ENCODE measurements around the gene ADAMTS17. TPM values are rescaled to one million over a fixed set of nuclear protein-coding genes. Genes with fewer than 3 reads are reported as not detected.

ADAMTS17 gene
- total RNA-seq, 1 donor from 2014 or later: 2.3 TPM

GRCh38 chr15:100187677-100188076, 154.1 kb downstream of the ADAMTS17 start:
- no peak for DNase-seq (ENCODE audit: low read depth)
- Histone ChIP-seq H3K27me3 (ENCODE audit: control insufficient read depth, insufficient read depth, low read length) (no peaks in the 10 kb centered on the region), H3K36me3 (ENCODE audit: control insufficient read depth, insufficient read depth, low read length) (no peaks in the 10 kb centered on the region), H3K4me3 (ENCODE audit: low read depth, low read length) (no peak overlapping the region)
- TF ChIP-seq CTCF (IDR thresholded peaks at IDR 0.05; ENCODE audit: insufficient read depth, low read length, poor library complexity, severe bottlenecking): no peak

DNA sequence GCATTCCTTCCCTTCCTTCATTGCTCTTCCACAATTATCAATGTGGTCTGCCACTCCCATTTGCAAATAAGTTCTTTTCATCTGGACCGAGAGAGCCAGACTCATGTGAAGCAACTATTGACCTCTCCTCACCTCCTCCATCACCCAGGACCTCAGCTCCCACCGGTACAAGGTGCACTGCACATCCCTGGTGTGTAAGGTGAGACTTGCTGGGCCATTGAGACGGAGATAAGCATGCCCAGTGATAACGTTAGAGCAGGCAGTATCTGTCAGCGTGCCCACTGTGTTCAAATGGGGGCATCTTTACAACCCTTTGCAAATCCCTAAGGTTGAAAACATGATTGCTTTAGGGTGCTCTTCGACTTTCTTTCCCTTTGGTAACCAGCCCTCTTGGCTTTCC, 154.8 kb downstream of the ADAMTS17 start:
- Histone ChIP-seq H3K36me3 (ENCODE audit: control insufficient read depth, insufficient read depth, low read length) (no peaks in the 10 kb centered on the region), H3K4me3 (ENCODE audit: low read depth, low read length) (no peak overlapping the region), H3K27me3 (ENCODE audit: control insufficient read depth, insufficient read depth, low read length) (no peaks in the 10 kb centered on the region)
- TF ChIP-seq CTCF (IDR thresholded peaks at IDR 0.05; ENCODE audit: insufficient read depth, low read length, poor library complexity, severe bottlenecking): no peak
- no peak for DNase-seq (ENCODE audit: low read depth)

DNA sequence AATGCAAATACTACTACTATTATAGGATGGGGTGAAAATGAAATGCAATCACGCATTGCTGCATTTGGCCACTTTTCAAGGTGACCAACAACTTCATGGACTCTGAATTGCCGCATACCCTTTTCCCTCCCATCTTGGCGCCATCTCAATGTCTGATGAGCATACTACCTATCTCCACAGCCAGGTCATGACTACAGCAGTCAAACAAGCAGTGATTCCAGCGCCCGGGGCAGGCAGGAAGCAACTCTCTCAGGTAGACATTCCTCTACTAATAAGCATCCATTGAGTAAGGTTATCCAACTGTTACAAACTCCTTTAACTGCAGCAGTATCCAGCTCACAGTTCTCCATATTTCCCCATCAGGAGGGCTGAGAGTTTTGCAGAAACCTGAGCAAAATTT, 155.4 kb downstream of the ADAMTS17 start:
- H3K36me3 ChIP-seq (ENCODE audit: control insufficient read depth, insufficient read depth, low read length): no peaks in the 10 kb centered on the region
- H3K27me3 ChIP-seq (ENCODE audit: control insufficient read depth, insufficient read depth, low read length): no peaks in the 10 kb centered on the region
- H3K4me3 ChIP-seq (ENCODE audit: low read depth, low read length): no peak overlapping the region
- DNase-seq (ENCODE audit: low read depth): no peak
- TF ChIP-seq CTCF (IDR thresholded peaks at IDR 0.05; ENCODE audit: insufficient read depth, low read length, poor library complexity, severe bottlenecking): no peak

GRCh38 chr15:100183921-100184495, 157.8 kb downstream of the ADAMTS17 start:
- no peak overlapping the region for H3K4me3 ChIP-seq (ENCODE audit: low read depth, low read length)
- H3K36me3 ChIP-seq (ENCODE audit: control insufficient read depth, insufficient read depth, low read length): no peaks in the 10 kb centered on the region
- H3K27me3 ChIP-seq (ENCODE audit: control insufficient read depth, insufficient read depth, low read length): no peaks in the 10 kb centered on the region
- no peak for DNase-seq (ENCODE audit: low read depth)
- TF ChIP-seq CTCF (IDR thresholded peaks at IDR 0.05; ENCODE audit: insufficient read depth, low read length, poor library complexity, severe bottlenecking): no peak

GRCh38 chr15:100180921-100181320, 160.9 kb downstream of the ADAMTS17 start:
- Histone ChIP-seq H3K36me3 (ENCODE audit: control insufficient read depth, insufficient read depth, low read length) (no peaks in the 10 kb centered on the region), H3K4me3 (ENCODE audit: low read depth, low read length) (no peak overlapping the region), H3K27me3 (ENCODE audit: control insufficient read depth, insufficient read depth, low read length) (no peaks in the 10 kb centered on the region)
- no peak for DNase-seq (ENCODE audit: low read depth)
- TF ChIP-seq CTCF (IDR thresholded peaks at IDR 0.05; ENCODE audit: insufficient read depth, low read length, poor library complexity, severe bottlenecking): no peak

DNA sequence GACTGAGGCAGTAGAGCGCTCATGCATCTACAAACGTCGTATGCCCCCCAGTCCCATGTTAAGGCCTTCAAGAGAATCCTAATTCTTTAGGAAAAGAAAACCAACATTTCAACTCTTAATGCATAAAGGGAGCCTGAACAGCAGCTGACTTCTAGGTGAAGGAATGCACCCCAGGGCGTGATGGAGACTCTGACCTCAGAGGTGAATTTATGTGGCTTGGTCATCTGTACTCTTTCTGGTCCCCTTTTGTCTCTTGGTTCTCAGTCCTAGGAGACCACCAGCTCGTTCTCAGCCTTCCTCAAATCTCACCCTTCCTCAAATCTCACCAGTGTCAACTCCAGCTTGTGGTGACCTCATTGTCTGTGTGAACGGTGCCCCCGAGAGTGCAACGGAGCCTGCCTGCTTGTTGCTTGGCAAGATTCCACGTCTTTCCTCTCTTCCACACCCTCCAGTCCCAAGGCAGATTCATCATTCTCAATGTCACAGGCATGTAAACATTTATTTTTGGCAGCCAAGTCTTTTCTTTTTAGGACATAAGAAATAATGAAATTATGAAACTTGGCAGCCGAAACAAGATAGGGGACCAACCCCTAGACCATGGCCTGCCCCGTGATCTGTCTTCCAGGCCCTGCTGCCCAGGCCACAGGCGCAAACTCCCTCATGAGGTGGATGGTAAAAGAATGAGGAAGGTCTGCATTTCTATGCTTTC, 166.2 kb downstream of the ADAMTS17 start:
- Histone ChIP-seq H3K4me3 (ENCODE audit: low read depth, low read length) (no peak overlapping the region), H3K36me3 (ENCODE audit: control insufficient read depth, insufficient read depth, low read length) (no peaks in the 10 kb centered on the region), H3K27me3 (ENCODE audit: control insufficient read depth, insufficient read depth, low read length) (no peaks in the 10 kb centered on the region)
- TF ChIP-seq CTCF (IDR thresholded peaks at IDR 0.05; ENCODE audit: insufficient read depth, low read length, poor library complexity, severe bottlenecking): no peak
- no peak for DNase-seq (ENCODE audit: low read depth)
